ENCODE results near the gene TECPR1. TPM values are rescaled to one million over a fixed set of nuclear protein-coding genes. Genes with fewer than 3 reads are reported as not detected.
A peak's percentile ranks its signal among the peaks of the same experiment; 100 is the strongest.

Gene TECPR1
- polyA plus RNA-seq, 4 donors: 9.2 to 20.6 (median 12.7) TPM

DNA sequence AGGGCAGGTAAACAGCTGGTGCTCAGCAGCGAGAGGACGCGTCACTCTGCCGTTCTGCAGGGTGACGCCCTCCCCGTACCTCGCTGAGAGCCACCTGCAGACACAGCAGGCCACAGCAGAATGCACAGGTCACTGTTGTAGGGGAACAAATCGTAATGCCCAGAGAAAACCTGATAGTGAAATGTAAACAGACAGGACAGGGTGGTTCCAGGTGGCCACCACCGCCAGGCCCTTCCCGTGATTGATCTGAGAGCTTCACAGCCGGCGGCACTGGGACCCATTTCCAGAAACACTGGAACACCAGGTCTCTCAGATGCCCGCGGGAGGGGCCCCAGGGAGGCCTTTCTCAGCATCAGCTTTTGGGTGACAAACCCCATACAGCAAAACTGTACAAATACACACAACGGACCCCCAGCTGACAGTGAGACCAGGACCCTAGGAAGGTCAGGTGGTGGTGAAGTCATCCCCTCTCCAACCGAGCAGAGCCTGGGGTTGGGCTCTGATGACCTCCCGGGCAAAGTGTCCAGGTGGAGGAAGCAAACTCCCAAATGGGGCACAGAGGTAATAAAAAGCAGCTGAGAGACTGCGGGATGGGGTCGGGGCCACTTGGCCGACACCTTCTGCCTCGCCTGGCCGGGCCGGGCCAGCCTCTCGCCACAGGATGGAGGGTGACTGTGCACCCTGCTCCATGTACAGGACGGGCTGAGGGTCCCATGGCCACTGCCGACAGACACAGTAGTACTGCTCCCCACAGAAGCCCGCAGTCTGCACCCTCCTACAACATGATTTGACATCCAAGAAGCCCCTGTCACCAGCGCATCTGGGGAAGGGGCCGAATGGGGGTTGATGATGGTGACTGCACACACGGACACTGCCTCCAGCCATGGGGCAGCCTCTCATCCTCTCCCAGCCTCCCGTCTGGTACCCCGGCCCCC is 36.2 kb downstream of the TECPR1 start:
- no peaks in the 10 kb centered on the region for H3K9me3 ChIP-seq (ENCODE audit: control insufficient read depth in 2 of 2, insufficient read depth in 1 of 2, low read depth in 1 of 2, low read length in 1 of 2)
- H3K36me3 ChIP-seq (ENCODE audit: control insufficient read depth in 3 of 3, insufficient read depth in 2 of 3, low read depth in 1 of 3, low read length in 3 of 3): peaks cover 0 to 21% (median 6%) of the 10 kb centered on the region in 3 donors
- H3K27me3 ChIP-seq (ENCODE audit: control insufficient read depth in 3 of 3, insufficient read depth in 3 of 3, low read length in 3 of 3): no peaks in the 10 kb centered on the region
- DNase-seq: no peak
- no peak overlapping the region for H3K4me3 ChIP-seq (ENCODE audit: low read depth in 1 of 3, low read length in 3 of 3)
- no peak for FAIRE-seq
- H3K27ac ChIP-seq (ENCODE audit: low read depth in 1 of 3, low read length in 2 of 3): no peak overlapping the region
- WGBS, 3 donors: 58 to 82% (median 62%) methylated on average over 32 of the region's 32 CpGs
- H3K4me1 ChIP-seq (ENCODE audit: control insufficient read depth in 3 of 3, insufficient read depth in 2 of 3, low read depth in 1 of 3, low read length in 2 of 3): peaks cover 0 to 6% (median 0%) of the 10 kb centered on the region in 3 donors

GRCh38 chr7:98214811-98215321 is 37.2 kb downstream of the TECPR1 start:
- no peak for FAIRE-seq
- H3K27ac ChIP-seq (ENCODE audit: low read depth in 1 of 3, low read length in 2 of 3): no peak overlapping the region
- WGBS, 3 donors: 92 to 97% (median 95%) methylated on average over 27 of the region's 27 CpGs

GRCh38 chr7:98213888-98214810 is 37.9 kb downstream of the TECPR1 start:
- H3K9me3 ChIP-seq (ENCODE audit: control insufficient read depth in 2 of 2, insufficient read depth in 1 of 2, low read depth in 1 of 2, low read length in 1 of 2): no peaks in the 10 kb centered on the region
- FAIRE-seq (no peak), DNase-seq (no peak)
- peaks cover 0 to 23% (median 6%) of the 10 kb centered on the region in 3 donors for H3K36me3 ChIP-seq (ENCODE audit: control insufficient read depth in 3 of 3, insufficient read depth in 2 of 3, low read depth in 1 of 3, low read length in 3 of 3)
- peaks cover 0 to 6% (median 2%) of the 10 kb centered on the region in 3 donors for H3K4me1 ChIP-seq (ENCODE audit: control insufficient read depth in 3 of 3, insufficient read depth in 2 of 3, low read depth in 1 of 3, low read length in 2 of 3)
- H3K4me3 ChIP-seq (ENCODE audit: low read depth in 1 of 3, low read length in 3 of 3): no peak overlapping the region
- 83 to 85% (median 83%) methylated on average over 25 of the region's 25 CpGs for WGBS, 3 donors
- H3K27ac ChIP-seq (ENCODE audit: low read depth in 1 of 3, low read length in 2 of 3): no peak overlapping the region
- H3K27me3 ChIP-seq (ENCODE audit: control insufficient read depth in 3 of 3, insufficient read depth in 3 of 3, low read length in 3 of 3): no peaks in the 10 kb centered on the region

More at GRCh38 chr7:98214811-98215321, 37.2 kb downstream of the TECPR1 start:
- H3K27me3 ChIP-seq (ENCODE audit: control insufficient read depth in 3 of 3, insufficient read depth in 3 of 3, low read length in 3 of 3): no peaks in the 10 kb centered on the region
- peaks cover 0 to 21% (median 6%) of the 10 kb centered on the region in 3 donors for H3K36me3 ChIP-seq (ENCODE audit: control insufficient read depth in 3 of 3, insufficient read depth in 2 of 3, low read depth in 1 of 3, low read length in 3 of 3)
- H3K4me3 ChIP-seq (ENCODE audit: low read depth in 1 of 3, low read length in 3 of 3): no peak overlapping the region
- DNase-seq: no peak
- no peaks in the 10 kb centered on the region for H3K9me3 ChIP-seq (ENCODE audit: control insufficient read depth in 2 of 2, insufficient read depth in 1 of 2, low read depth in 1 of 2, low read length in 1 of 2)
- peaks cover 0 to 6% (median 2%) of the 10 kb centered on the region in 3 donors for H3K4me1 ChIP-seq (ENCODE audit: control insufficient read depth in 3 of 3, insufficient read depth in 2 of 3, low read depth in 1 of 3, low read length in 2 of 3)

DNA sequence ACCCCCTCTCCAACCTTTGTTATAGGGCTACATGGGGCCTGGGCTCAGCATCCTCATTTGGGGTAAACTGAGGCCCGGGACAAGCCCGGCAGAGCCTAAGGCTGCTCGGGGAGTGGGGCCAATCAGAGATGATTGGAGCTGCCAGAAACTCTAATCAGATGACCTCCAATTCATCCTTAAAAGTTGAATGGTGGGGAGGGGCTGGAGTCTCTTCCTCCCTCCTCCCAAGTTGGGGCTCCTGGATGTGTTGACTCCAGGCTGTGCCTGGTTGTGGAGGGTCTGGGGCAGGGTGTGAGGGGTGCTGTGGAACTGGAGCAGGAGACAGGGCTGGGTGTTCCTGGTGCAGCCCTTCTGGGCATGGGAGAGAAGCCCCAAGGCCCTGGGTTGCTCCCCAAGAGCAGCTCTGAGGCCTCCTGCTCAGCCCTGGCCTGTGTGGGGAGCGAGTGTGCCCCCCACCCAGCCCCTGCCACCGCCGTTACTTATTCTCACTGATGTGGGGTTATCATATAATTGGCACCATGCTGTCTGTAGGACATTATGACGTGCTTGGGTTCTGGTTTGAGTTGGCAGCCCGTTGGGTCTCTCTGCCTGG is 38.6 kb downstream of the TECPR1 start:
- Histone ChIP-seq H3K4me1 (ENCODE audit: control insufficient read depth in 3 of 3, insufficient read depth in 2 of 3, low read depth in 1 of 3, low read length in 2 of 3) (peaks cover 0 to 6% (median 2%) of the 10 kb centered on the region in 3 donors), H3K36me3 (ENCODE audit: control insufficient read depth in 3 of 3, insufficient read depth in 2 of 3, low read depth in 1 of 3, low read length in 3 of 3) (peaks cover 0 to 23% (median 6%) of the 10 kb centered on the region in 3 donors), H3K27me3 (ENCODE audit: control insufficient read depth in 3 of 3, insufficient read depth in 3 of 3, low read length in 3 of 3) (no peaks in the 10 kb centered on the region), H3K27ac (ENCODE audit: low read depth in 1 of 3, low read length in 2 of 3) (no peak overlapping the region), H3K4me3 (ENCODE audit: low read depth in 1 of 3, low read length in 3 of 3) (no peak overlapping the region), H3K9me3 (ENCODE audit: control insufficient read depth in 2 of 2, insufficient read depth in 1 of 2, low read depth in 1 of 2, low read length in 1 of 2) (no peaks in the 10 kb centered on the region)
- WGBS, 3 donors: 75 to 88% (median 83%) methylated on average over 8 of the region's 8 CpGs
- no peak for FAIRE-seq
- no peak for DNase-seq

- peaks cover 0 to 24% (median 6%) of the 10 kb centered on the region in 3 donors for H3K36me3 ChIP-seq (ENCODE audit: control insufficient read depth in 3 of 3, insufficient read depth in 2 of 3, low read depth in 1 of 3, low read length in 3 of 3)
- FAIRE-seq: no peak
- H3K27me3 ChIP-seq (ENCODE audit: control insufficient read depth in 3 of 3, insufficient read depth in 3 of 3, low read length in 3 of 3): no peaks in the 10 kb centered on the region
- 90 to 91% (median 90%) methylated on average over 23 to 30 of the region's 30 CpGs for WGBS, 3 donors
- DNase-seq: no peak
- no peaks in the 10 kb centered on the region for H3K9me3 ChIP-seq (ENCODE audit: control insufficient read depth in 2 of 2, insufficient read depth in 1 of 2, low read depth in 1 of 2, low read length in 1 of 2)
- H3K4me1 ChIP-seq (ENCODE audit: control insufficient read depth in 3 of 3, insufficient read depth in 2 of 3, low read depth in 1 of 3, low read length in 2 of 3): peaks cover 0 to 6% (median 2%) of the 10 kb centered on the region in 3 donors
- no peak overlapping the region for H3K4me3 ChIP-seq (ENCODE audit: low read depth in 1 of 3, low read length in 3 of 3)
- H3K27ac ChIP-seq (ENCODE audit: low read depth in 1 of 3, low read length in 2 of 3): no peak overlapping the region
Measured at GRCh38 chr7:98212532-98213041, 39.4 kb downstream of the TECPR1 start.

DNA sequence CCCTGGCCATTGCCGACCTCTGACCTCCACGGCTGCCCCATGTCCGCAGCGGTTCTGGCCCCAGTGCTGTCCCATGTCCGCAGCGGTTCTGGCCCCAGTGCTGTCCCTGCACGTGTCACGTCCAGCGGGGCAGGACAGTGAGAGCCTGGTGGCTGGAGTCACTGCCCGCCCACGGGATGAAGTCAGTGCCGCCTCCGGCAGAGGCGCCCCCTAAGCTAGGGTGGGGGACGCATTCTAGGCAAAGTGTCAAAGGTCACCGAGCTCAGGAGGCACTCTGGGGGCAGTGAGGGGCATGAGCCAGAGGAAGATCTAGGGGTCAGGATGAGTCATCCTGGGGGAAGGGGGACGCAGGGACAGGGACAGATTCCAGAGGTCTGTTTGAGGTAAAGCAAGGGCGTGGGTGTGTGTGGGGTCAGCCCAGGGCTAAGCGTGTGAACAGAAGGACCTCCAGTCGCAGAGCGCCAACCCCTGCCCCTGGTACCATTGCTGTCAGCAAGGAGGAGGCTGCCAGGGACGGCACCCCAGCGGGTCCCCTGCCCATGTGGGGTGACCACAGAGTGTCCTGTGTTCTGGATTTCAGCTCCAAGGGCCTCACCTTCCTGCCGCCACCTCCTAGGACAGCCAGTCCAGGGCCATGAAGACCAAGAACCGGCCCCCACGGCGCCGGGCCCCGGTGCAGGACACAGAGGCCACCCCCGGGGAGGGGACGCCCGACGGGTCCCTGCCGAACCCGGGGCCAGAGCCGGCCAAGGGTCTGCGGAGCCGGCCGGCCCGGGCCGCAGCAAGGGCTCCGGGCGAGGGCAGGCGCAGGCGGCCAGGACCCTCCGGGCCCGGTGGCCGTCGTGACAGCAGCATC is 40.1 kb downstream of the TECPR1 start:
- WGBS, 3 donors: 63 to 77% (median 65%) methylated on average over 41 to 49 of the region's 49 CpGs
- Histone ChIP-seq H3K27ac (ENCODE audit: low read depth in 1 of 3, low read length in 2 of 3) (peak overlapping the region in 1 of 3 donors; percentile 47), H3K9me3 (ENCODE audit: control insufficient read depth in 2 of 2, insufficient read depth in 1 of 2, low read depth in 1 of 2, low read length in 1 of 2) (no peaks in the 10 kb centered on the region), H3K36me3 (ENCODE audit: control insufficient read depth in 3 of 3, insufficient read depth in 2 of 3, low read depth in 1 of 3, low read length in 3 of 3) (peaks cover 0 to 22% (median 6%) of the 10 kb centered on the region in 3 donors), H3K4me3 (ENCODE audit: low read depth in 1 of 3, low read length in 3 of 3) (peak overlapping the region; percentile 8 to 49 (median 24)), H3K27me3 (ENCODE audit: control insufficient read depth in 3 of 3, insufficient read depth in 3 of 3, low read length in 3 of 3) (no peaks in the 10 kb centered on the region), H3K4me1 (ENCODE audit: control insufficient read depth in 3 of 3, insufficient read depth in 2 of 3, low read depth in 1 of 3, low read length in 2 of 3) (peaks cover 0 to 6% (median 2%) of the 10 kb centered on the region in 3 donors)
- FAIRE-seq (no peak), DNase-seq (peak in 1 of 2 donors; percentile 54)

DNA sequence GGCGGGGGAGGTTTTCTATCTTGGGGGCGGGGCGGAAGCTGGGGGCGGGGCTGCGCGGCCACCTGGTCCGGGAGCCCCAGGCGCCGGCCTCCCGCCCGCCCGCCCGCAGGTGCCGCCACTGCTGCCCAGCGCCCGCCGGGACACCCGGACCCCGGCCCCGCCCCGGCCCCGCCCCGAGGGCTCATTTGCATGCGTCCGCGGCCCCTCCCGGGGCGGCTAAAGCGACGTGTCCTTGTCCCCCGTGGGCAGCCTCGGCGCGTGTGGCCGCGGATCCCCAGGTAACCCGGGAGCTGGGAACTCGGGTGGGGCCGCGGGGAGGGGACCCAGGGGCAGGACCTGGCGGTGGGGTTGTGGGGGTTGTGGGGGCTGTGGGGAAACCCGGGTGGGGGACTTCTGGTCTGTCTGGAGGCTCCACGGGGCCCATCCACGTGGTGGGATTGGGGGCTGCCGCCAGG is 40.8 kb downstream of the TECPR1 start, which contains the start of gene BHLHA15:
Gene BHLHA15, plus strand, starts transcription at position 219 of the 455 bp plus-strand sequence. CDS start 871 bp downstream, outside the sequence.
- Histone ChIP-seq H3K27me3 (ENCODE audit: control insufficient read depth in 3 of 3, insufficient read depth in 3 of 3, low read length in 3 of 3) (no peaks in the 10 kb centered on the region), H3K36me3 (ENCODE audit: control insufficient read depth in 3 of 3, insufficient read depth in 2 of 3, low read depth in 1 of 3, low read length in 3 of 3) (peaks cover 3 to 24% (median 5%) of the 10 kb centered on the region in 3 donors), H3K9me3 (ENCODE audit: control insufficient read depth in 2 of 2, insufficient read depth in 1 of 2, low read depth in 1 of 2, low read length in 1 of 2) (no peaks in the 10 kb centered on the region), H3K4me3 (ENCODE audit: low read depth in 1 of 3, low read length in 3 of 3) (peak within 1 kb of the TSS; percentile 8 to 49 (median 24)), H3K27ac (ENCODE audit: low read depth in 1 of 3, low read length in 2 of 3) (peak within 1 kb of the TSS in 1 of 3 donors; percentile 47), H3K4me1 (ENCODE audit: control insufficient read depth in 3 of 3, insufficient read depth in 2 of 3, low read depth in 1 of 3, low read length in 2 of 3) (peaks cover 0 to 6% (median 2%) of the 10 kb centered on the region in 3 donors)
- no peak for FAIRE-seq
- peak; percentile 56 to 66 for DNase-seq
- WGBS, 3 donors: 1 to 3% (median 2%) methylated on average over 20 to 45 of the region's 45 CpGs
